ENCODE results near the gene WDFY2.

GRCh38 chr13:51559946-51560735 is 24.1 kb upstream of the WDFY2 start:
- TF ChIP-seq ZNF274 (IDR thresholded peaks at IDR 0.05; ENCODE audit: low read depth, low read length) (no peak), YY1 (IDR thresholded peaks at IDR 0.05; ENCODE audit: insufficient read depth, insufficient read length) (no peak)
